K562 (cell line): ENCODE data around the gene SND1. TPM values are rescaled to one million over a fixed set of nuclear protein-coding genes. Genes with fewer than 3 reads are reported as not detected.

Experiments used
- CLOCK ChIP-seq: fragments of 250-450 bp; sonication (Bioruptor Pico); IDR thresholded peaks from 2 replicates; pipeline ENCODE4 v1.4.0; 2020; ENCODE audit warnings: mild to moderate bottlenecking, moderate library complexity, borderline replicate concordance
- FOXA3 ChIP-seq, 2 experiments: fragments of 450-650 bp in 1 of 2; sonication (generic) in 1 of 2; formaldehyde crosslinking; IDR thresholded peaks in 1 of 2; conservative IDR thresholded peaks in 1 of 2; 2 replicates each; pipeline versions ENCODE4 v1.4.0 to v1.8.0; 2020 to 2022; ENCODE audit warnings: mild to moderate bottlenecking in 2 of 2, missing genetic modification reagents in 1 of 2
- HNRNPK ChIP-seq: fragments of 200-400 bp; formaldehyde crosslinking; IDR thresholded peaks from one replicate; pipeline ENCODE4 v1.6.1; 2018; ENCODE audit warnings: mild to moderate bottlenecking, low read depth, low read length; ENCODE audit not compliant: poor library complexity, severe bottlenecking
- MGA ChIP-seq: fragments of 450-650 bp; IDR thresholded peaks from 2 replicates; pipeline ENCODE4 v1.6.1; 2016; ENCODE audit warnings: mild to moderate bottlenecking, moderate library complexity
- RBM25 ChIP-seq: fragments of 200-400 bp; formaldehyde crosslinking; IDR thresholded peaks from 2 replicates; pipeline ENCODE4 v1.6.1; 2018; ENCODE audit warnings: low read length, low read depth, moderate library complexity; ENCODE audit not compliant: severe bottlenecking
- SMAD4 ChIP-seq: fragments of 250-450 bp; sonication (Bioruptor Pico); conservative IDR thresholded peaks from 2 replicates; pipeline ENCODE4 v1.8.0; 2021; ENCODE audit warnings: inconsistent platforms, mild to moderate bottlenecking, moderate library complexity
- ZFP36 ChIP-seq: fragments of 150-350 bp; IDR thresholded peaks from 2 replicates; pipeline ENCODE4 v1.6.1; 2018; ENCODE audit warnings: low read length, low read depth; ENCODE audit not compliant: partially characterized antibody
- ZNF311 ChIP-seq: fragments of 250-450 bp; sonication (Bioruptor Pico); IDR thresholded peaks from 2 replicates; pipeline ENCODE4 v1.4.0; 2020; ENCODE audit warnings: mild to moderate bottlenecking, moderate library complexity
- polyA plus RNA-seq, 8 experiments: library from polyadenylated mRNA; depleted of rRNA in 4 of 8; stranded (reverse) in 5 of 8; unstranded in 3 of 8; fragments of >200 nt; fragmentation: Nextera tagmentation in 2 of 8; fragmentation: Illumina TruSeq in 1 of 8; extraction: Ambion mirVana in 2 of 8; extraction: Trizol in 1 of 8; gene quantifications; 2 replicates each; pipeline versions ENCODE4 v1.2.1 to v1.2.3, GENCODE V29; 2011 to 2014; ENCODE audit warnings: inconsistent platforms in 1 of 8, missing spikeins in 1 of 8
- total RNA-seq, 7 experiments: library from RNA; depleted of rRNA in 6 of 7; stranded (reverse); fragments of >200 nt in 6 of 7; fragmentation: Illumina TruSeq in 2 of 7; extraction: Trizol in 2 of 7; gene quantifications; 2 replicates each; pipeline versions ENCODE4 v1.2.1 to v1.2.3, GENCODE V29; 2011 to 2021; ENCODE audit warnings: low replicate concordance in 1 of 7
- TF ChIP-seq, protein P1 (sequence below): fragments of 450-650 bp; IDR thresholded peaks from 2 replicates; pipeline ENCODE4 v1.7.1; 2018; ENCODE audit warnings: mild to moderate bottlenecking, low read depth; ENCODE audit not compliant: partially characterized antibody

SND1 gene
- total and polyA plus RNA-seq, 9 of the 15 experiments (the other 6 are each of a cell fraction or from before 2014, with no cell fraction given) = 46.5 to 307 (median 191) TPM

DNA sequence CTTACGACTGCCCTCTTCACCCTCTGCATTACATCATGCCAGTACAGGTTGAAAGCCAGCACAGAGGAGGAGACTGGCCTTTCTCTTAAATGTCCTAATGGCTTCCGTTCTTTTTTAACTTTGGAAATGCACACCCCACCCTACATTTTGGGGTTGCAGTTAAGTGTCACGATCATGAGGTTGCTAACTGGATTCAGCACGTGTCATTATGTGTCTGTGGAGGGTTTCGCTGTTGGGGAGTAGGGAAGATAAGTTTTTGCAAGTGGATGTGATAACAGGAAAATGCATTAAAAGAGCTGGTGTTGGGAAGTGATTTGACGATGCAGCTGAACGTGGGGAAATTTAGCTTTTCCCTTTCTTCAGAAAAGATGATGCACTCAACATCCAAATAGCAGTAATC lies 243.4 kb downstream of the SND1 start (continued):
- TF ChIP-seq MGA (peak; percentile 42; the same call in 1 of the 2 replicates), ZFP36 (no peak), SMAD4 (0 out of 2 replicates have a peak, but pooled peaks have one; percentile 33), FOXA3 (CRISPR knock-in tag; conservative IDR thresholded peaks at IDR 0.05 in 1 of 2, IDR thresholded peaks at IDR 0.05 in 1 of 2) (0 out of 4 replicates have a peak, but pooled peaks of 1 of the 2 experiments have one; percentile 14), ZNF311 (CRISPR knock-in tag) (0 out of 2 replicates have a peak, but pooled peaks have one; percentile 28), RBM25 (no peak), CLOCK (CRISPR knock-in tag) (no peak), HNRNPK (no peak)
- TF ChIP-seq, protein P1, sequence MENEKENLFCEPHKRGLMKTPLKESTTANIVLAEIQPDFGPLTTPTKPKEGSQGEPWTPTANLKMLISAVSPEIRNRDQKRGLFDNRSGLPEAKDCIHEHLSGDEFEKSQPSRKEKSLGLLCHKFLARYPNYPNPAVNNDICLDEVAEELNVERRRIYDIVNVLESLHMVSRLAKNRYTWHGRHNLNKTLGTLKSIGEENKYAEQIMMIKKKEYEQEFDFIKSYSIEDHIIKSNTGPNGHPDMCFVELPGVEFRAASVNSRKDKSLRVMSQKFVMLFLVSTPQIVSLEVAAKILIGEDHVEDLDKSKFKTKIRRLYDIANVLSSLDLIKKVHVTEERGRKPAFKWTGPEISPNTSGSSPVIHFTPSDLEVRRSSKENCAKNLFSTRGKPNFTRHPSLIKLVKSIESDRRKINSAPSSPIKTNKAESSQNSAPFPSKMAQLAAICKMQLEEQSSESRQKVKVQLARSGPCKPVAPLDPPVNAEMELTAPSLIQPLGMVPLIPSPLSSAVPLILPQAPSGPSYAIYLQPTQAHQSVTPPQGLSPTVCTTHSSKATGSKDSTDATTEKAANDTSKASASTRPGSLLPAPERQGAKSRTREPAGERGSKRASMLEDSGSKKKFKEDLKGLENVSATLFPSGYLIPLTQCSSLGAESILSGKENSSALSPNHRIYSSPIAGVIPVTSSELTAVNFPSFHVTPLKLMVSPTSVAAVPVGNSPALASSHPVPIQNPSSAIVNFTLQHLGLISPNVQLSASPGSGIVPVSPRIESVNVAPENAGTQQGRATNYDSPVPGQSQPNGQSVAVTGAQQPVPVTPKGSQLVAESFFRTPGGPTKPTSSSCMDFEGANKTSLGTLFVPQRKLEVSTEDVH = peak; percentile 45
